Kidney (tissue), 14 donors: ENCODE data around the gene TNS3. TPM values are rescaled to one million over a fixed set of nuclear protein-coding genes. Genes with fewer than 3 reads are reported as not detected.

Experiments
- DNase-seq, 5 donors: peaks; one replicate each; pipeline ENCODE4 v3.0.0-alpha.2; 2013 to 2020
- FAIRE-seq: peaks from 2 replicates; lab custom pipeline; 2012; peaks lifted over from hg19 to GRCh38; lab: Jason Lieb, UNC
- H3K27ac ChIP-seq, 2 donors: one replicate each; pipeline ENCODE4 v1.7.0; 2013; ENCODE audit warnings: low read depth in 2 of 2, low read length in 2 of 2, inconsistent platforms in 1 of 2
- H3K27me3 ChIP-seq: one replicate; pipeline ENCODE4 v1.7.1; 2013; ENCODE audit warnings: low read length, inconsistent platforms; ENCODE audit not compliant: control insufficient read depth, insufficient read depth
- H3K36me3 ChIP-seq, 3 donors: one replicate each; pipeline versions ENCODE4 v1.7.0 to v1.7.1; 2013; ENCODE audit warnings: low read length in 3 of 3, control low read depth in 1 of 3, inconsistent platforms in 1 of 3; ENCODE audit not compliant: insufficient read depth in 3 of 3, control insufficient read depth in 2 of 3
- H3K4me1 ChIP-seq, 3 donors: one replicate each; pipeline versions ENCODE4 v1.7.0 to v1.7.1; 2013; ENCODE audit warnings: low read length in 3 of 3, inconsistent platforms in 1 of 3, low read depth in 1 of 3; ENCODE audit not compliant: control insufficient read depth in 2 of 3, insufficient read depth in 2 of 3
- H3K4me3 ChIP-seq, 3 donors: one replicate each; pipeline versions ENCODE4 v1.7.0 to v1.8.1; 2013; ENCODE audit warnings: low read length in 3 of 3, control low read depth in 1 of 3, inconsistent platforms in 1 of 3
- H3K9ac ChIP-seq, 3 donors: one replicate each; pipeline versions ENCODE4 v1.7.0 to v1.7.1; 2013; ENCODE audit warnings: low read length in 3 of 3, control low read depth in 1 of 3, inconsistent platforms in 1 of 3
- H3K9me3 ChIP-seq, 3 donors: one replicate each; pipeline versions ENCODE4 v1.7.0 to v1.7.1; 2013; ENCODE audit warnings: low read length in 3 of 3, control low read depth in 1 of 3, inconsistent platforms in 1 of 3; ENCODE audit not compliant: control insufficient read depth in 2 of 3, insufficient read depth in 1 of 3
- CTCF ChIP-seq: IDR thresholded peaks from 3 replicates; pipeline ENCODE4 v1.5.1; 2012; ENCODE audit warnings: mild to moderate bottlenecking, moderate library complexity, borderline replicate concordance; ENCODE audit not compliant: insufficient read depth; ENCODE audit errors: extremely low read depth
- intact Hi-C: fragments of 100-400 bp; cut with DNase I; formaldehyde crosslinking; loops from one replicate; pipeline ENCODE4 v1.11.1; 2022
- polyA plus RNA-seq: library from polyadenylated mRNA; stranded (reverse); fragments of 350-450 nt; fragmentation: Illumina TruSeq; extraction: RNeasy Lipid Tissue Mini Kit (QIAGEN cat#74804); gene quantifications from one replicate; pipeline ENCODE4 v1.2.3, GENCODE V29; 2014; ENCODE audit warnings: low read depth, low replicate concordance; ENCODE audit not compliant: insufficient read depth
- total RNA-seq: library from RNA; stranded (reverse); fragmentation: NEBNext Ultra II Directional; extraction: Animal tissue kit (Norgen Biotek cat#: 25700); gene quantifications from one replicate; pipeline ENCODE4 v1.2.1, GENCODE V29; 2021
- donor health status: control.
- donor health status: control.
- donor health status: control.
- donor health status: control.
- donor health status: control.
- donor health status: DM: yes; HTN: yes; CAD: no.
- donor health status: Normal renal cell carcinoma (clear cell type).

TNS3 gene
- total and polyA plus RNA-seq, 2 donors from 2014 or later: 38.4 to 198 TPM

- H3K27me3 ChIP-seq: no peaks in the 10 kb centered on the region
- no peak overlapping the region for H3K4me3 ChIP-seq
- no peak overlapping the region for H3K27ac ChIP-seq
- DNase-seq (no peak), FAIRE-seq (no peak)
- H3K9ac ChIP-seq: no peak overlapping the region
- no peaks in the 10 kb centered on the region for H3K9me3 ChIP-seq
- peaks cover 0 to 26% (median 19%) of the 10 kb centered on the region in 3 donors for H3K4me1 ChIP-seq
- intact Hi-C loops: no loop called here
- peaks cover 3 to 26% (median 24%) of the 10 kb centered on the region in 3 donors for H3K36me3 ChIP-seq
- no peak for TF ChIP-seq CTCF
Measured at GRCh38 chr7:47318395-47319182, 263.3 kb downstream of the TNS3 start.

- Histone ChIP-seq H3K9ac (no peak overlapping the region), H3K9me3 (no peaks in the 10 kb centered on the region), H3K36me3 (peaks cover 3 to 26% (median 24%) of the 10 kb centered on the region in 3 donors), H3K27ac (no peak overlapping the region), H3K4me1 (peaks cover 0 to 22% (median 19%) of the 10 kb centered on the region in 3 donors), H3K27me3 (no peaks in the 10 kb centered on the region), H3K4me3 (no peak overlapping the region)
- no peak for TF ChIP-seq CTCF
- DNase-seq (no peak), FAIRE-seq (no peak)
- intact Hi-C loops: no loop called here
Measured at GRCh38 chr7:47317487-47317886, 264.4 kb downstream of the TNS3 start.

GRCh38 chr7:47314728-47315607 is 266.9 kb downstream of the TNS3 start:
- H3K27ac ChIP-seq: peak overlapping the region; percentile 71 to 73
- peaks cover 0 to 22% (median 19%) of the 10 kb centered on the region in 3 donors for H3K4me1 ChIP-seq
- FAIRE-seq (no peak), DNase-seq (peak in 2 of 5 donors; percentile 43 to 89)
- H3K4me3 ChIP-seq: no peak overlapping the region
- peak overlapping the region in 1 of 3 donors; percentile 12 for H3K9ac ChIP-seq
- H3K27me3 ChIP-seq: no peaks in the 10 kb centered on the region
- H3K9me3 ChIP-seq: no peaks in the 10 kb centered on the region
- no peak for TF ChIP-seq CTCF
- intact Hi-C loops: no loop called here
- H3K36me3 ChIP-seq: peaks cover 0 to 16% (median 8%) of the 10 kb centered on the region in 3 donors
